Fibroblast of skin of scalp (primary cell): ENCODE data around the gene ITGA1.

ENCODE experiments used
- DNase-seq: peaks from one replicate; pipeline ENCODE4 v3.0.0-alpha.2; 2013

The ITGA1 gene

GRCh38 chr5:52868417-52868816 is 80.7 kb downstream of the ITGA1 start:
- DNase-seq: no peak

GRCh38 chr5:52869391-52869790 is 81.7 kb downstream of the ITGA1 start:
- DNase-seq: no peak

- peak; percentile 83 for DNase-seq
Observed at GRCh38 chr5:52870448-52870847, 82.7 kb downstream of the ITGA1 start.

- no peak for DNase-seq
Observed at GRCh38 chr5:52875827-52876226, 88.1 kb downstream of the ITGA1 start.

- DNase-seq: peak; percentile 33
Observed at GRCh38 chr5:52876456-52876855, 88.7 kb downstream of the ITGA1 start.

GRCh38 chr5:52878656-52879055 is 90.9 kb downstream of the ITGA1 start:
- peak; percentile 58 for DNase-seq

GRCh38 chr5:52880541-52880940 is 92.8 kb downstream of the ITGA1 start:
- no peak for DNase-seq

- DNase-seq: no peak
Observed at GRCh38 chr5:52881468-52881867, 93.8 kb downstream of the ITGA1 start.

- no peak for DNase-seq
Observed at GRCh38 chr5:52883110-52883509, 95.4 kb downstream of the ITGA1 start.

GRCh38 chr5:52884453-52884852 is 96.7 kb downstream of the ITGA1 start:
- no peak for DNase-seq

- no peak for DNase-seq
Observed at GRCh38 chr5:52885614-52886013, 97.9 kb downstream of the ITGA1 start.

- DNase-seq: no peak
Observed at GRCh38 chr5:52886206-52886605, 98.5 kb downstream of the ITGA1 start.

- no peak for DNase-seq
Observed at GRCh38 chr5:52887066-52887465, 99.3 kb downstream of the ITGA1 start.

GRCh38 chr5:52888363-52888762 is 100.6 kb downstream of the ITGA1 start:
- no peak for DNase-seq

- DNase-seq: no peak
Observed at GRCh38 chr5:52892242-52892878, 104.6 kb downstream of the ITGA1 start.

GRCh38 chr5:52893105-52893504 is 105.4 kb downstream of the ITGA1 start:
- DNase-seq: peak; percentile 73

- no peak for DNase-seq
Observed at GRCh38 chr5:52893863-52894262, 106.1 kb downstream of the ITGA1 start.

- DNase-seq: no peak
Observed at GRCh38 chr5:52894451-52894850, 106.7 kb downstream of the ITGA1 start.

- no peak for DNase-seq
Observed at GRCh38 chr5:52895075-52895474, 107.4 kb downstream of the ITGA1 start.

GRCh38 chr5:52895572-52896413 is 108.1 kb downstream of the ITGA1 start:
- peak; percentile 20 for DNase-seq

GRCh38 chr5:52896534-52897237 is 109.0 kb downstream of the ITGA1 start:
- peak; percentile 97 for DNase-seq

GRCh38 chr5:52897238-52897614 is 109.5 kb downstream of the ITGA1 start:
- no peak for DNase-seq

- DNase-seq: peak; percentile 46
Observed at GRCh38 chr5:52898961-52899680, 111.4 kb downstream of the ITGA1 start.
